Heart right ventricle (tissue), 16 donors: ENCODE results near the gene ATP2A3. TPM values are rescaled to one million over a fixed set of nuclear protein-coding genes. Genes with fewer than 3 reads are reported as not detected.

Source experiments
- ATAC-seq, 8 donors: fragments of 200-7000 bp; cut with Tn5 transposase; one replicate each; pipeline ENCODE4 v1.9.1; 2020; ENCODE audit warnings: mild to moderate bottlenecking in 8 of 8, moderate library complexity in 8 of 8, moderate number of reproducible peaks in 1 of 8
- DNase-seq, 2 donors: peaks; one replicate each; pipeline ENCODE4 v3.0.0-alpha.2; 2020
- H3K27ac ChIP-seq, 10 donors: fragments of 200-600 bp; sonication (generic) in 2 of 10; one replicate each; pipeline versions ENCODE4 v1.5.0 to v1.8.0; 2020 to 2022; ENCODE audit warnings: mild to moderate bottlenecking in 3 of 10
- H3K27me3 ChIP-seq, 7 donors: fragments of 200-600 bp; one replicate each; pipeline ENCODE4 v1.8.0; 2021 to 2022; ENCODE audit warnings: mild to moderate bottlenecking in 2 of 7
- H3K36me3 ChIP-seq, 9 donors: fragments of 200-600 bp; sonication (generic) in 1 of 9; one replicate each; pipeline versions ENCODE4 v1.5.0 to v1.8.0; 2020 to 2022; ENCODE audit warnings: mild to moderate bottlenecking in 2 of 9
- H3K4me1 ChIP-seq, 9 donors: fragments of 200-600 bp; sonication (generic) in 1 of 9; one replicate each; pipeline versions ENCODE4 v1.5.0 to v1.8.0; 2020 to 2022; ENCODE audit warnings: mild to moderate bottlenecking in 4 of 9
- H3K4me3 ChIP-seq, 10 donors: fragments of 200-600 bp; sonication (generic) in 2 of 10; one replicate each; pipeline versions ENCODE4 v1.5.0 to v1.8.0; 2020 to 2022; ENCODE audit warnings: mild to moderate bottlenecking in 7 of 10, moderate library complexity in 2 of 10
- H3K9me3 ChIP-seq, 11 donors: fragments of 200-600 bp in 10 of 11; sonication (generic) in 2 of 11; one replicate each; pipeline versions ENCODE4 v1.5.0 to v1.8.0; 2013 to 2022; ENCODE audit warnings: mild to moderate bottlenecking in 2 of 11, control low read depth in 1 of 11, moderate library complexity in 1 of 11
- CTCF ChIP-seq, 9 donors: fragments of 200-600 bp; sonication (generic) in 2 of 9; IDR thresholded peaks; one replicate each; pipeline versions ENCODE4 v1.5.0 to v1.8.0; 2021 to 2022; ENCODE audit warnings: antibody characterized with exemption in 9 of 9, mild to moderate bottlenecking in 5 of 9, moderate library complexity in 1 of 9
- WGBS, 2 donors: extraction: QIAGEN DNeasy Blood & Tissue Kit; methylation state at CpG; one replicate each; pipeline ENCODE4 v1.1.7; 2013; ENCODE audit warnings: inconsistent platforms in 1 of 2; 5-methylcytosine and 5-hydroxymethylcytosine counted together
- intact Hi-C, 10 donors: fragments of 100-400 bp; cut with DNase I; formaldehyde crosslinking; loops; one replicate each; pipeline versions ENCODE4 v1.11.1 to v1.14.2; 2022
- polyA plus RNA-seq, 2 donors: library from polyadenylated mRNA; stranded (reverse); fragments of 200-250 nt; gene quantifications; one replicate each; pipeline ENCODE4 v1.2.3, GENCODE V29; 2013
- total RNA-seq, 10 donors: library from RNA; stranded (reverse); fragmentation: NEBNext Ultra II Directional in 3 of 10; extraction: Animal tissue kit (Norgen Biotek cat#: 25700) in 3 of 10; gene quantifications; one replicate each; pipeline versions ENCODE4 v1.2.1 to v1.2.4, GENCODE V29; 2021 to 2023
- donor health status: Arrhythmogenic right ventricular cardiomyopathy.
- donor health status: ischemic (EF 13 %, LVEDD 7.1; RV severe dilation, severe dysfunction).
- donor health status: healthy with polysubstance abuse.
- donor health status: DM: no; HTN: yes; CAD: no.
- donor health status: DM: no; HTN: no; CAD: no.
- donor health status: ischemic (EF 25% LVEDD 6.9; RV normal size, moderate dysfunction).
- donor health status: ischemic (EF 25% LVEDD 5.7; RV mildly dilated, moderate dysfunction).
- donor health status: healthy.
- donor health status: DM: yes; HTN: yes; CAD: no.
- donor health status: Ischemic cardiomyopathy.
- donor health status: ischemic (EF 35%, LVEDD 5.7; RV mildly dilated, moderate dysfunction).
- donor health status: nonischemic (EF 11% LVEDD 7.7; RV severe dilation, severe dysfunction).
- donor health status: DM: yes; HTN: yes; CAD: no.
- donor health status: PGD.
- donor health status: ischemic (EF 29% LVEDD 5.4; RV normal size, mild dysfunction).
- donor health status: nonischemic (EF 23%, LVEDD 6.1; RV moderate dilation, normal function).

The ATP2A3 gene
- total and polyA plus RNA-seq, 12 donors, result 4.3 to 11.0 (median 7.3) TPM

GRCh38 chr17:3888343-3889171 lies 75.7 kb downstream of the ATP2A3 start:
- DNase-seq (peak; percentile 72 to 86), ATAC-seq (peak; percentile 12 to 76 (median 44))
- peak in 1 of 9 donors; percentile 6 for TF ChIP-seq CTCF (IDR thresholded peaks at IDR 0.05)
- peak overlapping the region in 1 of 10 donors; percentile 3 for H3K4me3 ChIP-seq
- 58 to 62% methylated on average over 44 to 50 of the region's 50 CpGs for WGBS, 2 donors
- intact Hi-C loops, result no loop called here
- H3K27ac ChIP-seq, result peak overlapping the region in 9 of 10 donors; percentile 62 to 93 (median 82)
- H3K4me1 ChIP-seq, result peaks cover 21 to 77% (median 65%) of the 10 kb centered on the region in 9 donors
- H3K36me3 ChIP-seq, result peaks cover 0 to 18% (median 6%) of the 10 kb centered on the region in 9 donors
- H3K27me3 ChIP-seq, result no peaks in the 10 kb centered on the region
- no peaks in the 10 kb centered on the region for H3K9me3 ChIP-seq

DNA sequence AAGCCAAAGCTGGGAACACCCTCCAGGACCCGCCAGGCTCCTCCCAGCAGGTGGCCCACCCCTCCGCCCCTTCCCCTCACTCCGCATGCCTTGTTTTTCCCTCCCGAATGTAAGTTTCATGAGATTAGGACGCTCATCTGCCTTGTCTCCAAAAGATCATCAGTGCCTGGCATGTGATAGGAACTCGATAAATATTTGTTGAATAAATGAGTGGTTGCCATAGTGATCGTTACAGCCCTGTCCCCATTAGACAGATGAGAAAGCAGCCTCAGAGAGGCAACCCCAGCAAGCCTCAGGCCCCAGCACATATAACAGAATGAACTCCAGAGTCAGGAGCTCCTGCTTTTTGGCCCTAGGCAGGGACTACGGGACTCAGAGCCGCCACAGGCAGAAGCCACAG lies 76.4 kb downstream of the ATP2A3 start:
- ATAC-seq (no peak), DNase-seq (no peak)
- H3K27ac ChIP-seq, result peak overlapping the region in 9 of 10 donors; percentile 62 to 93 (median 82)
- peaks cover 21 to 74% (median 61%) of the 10 kb centered on the region in 9 donors for H3K4me1 ChIP-seq
- no peaks in the 10 kb centered on the region for H3K27me3 ChIP-seq
- H3K36me3 ChIP-seq, result peaks cover 0 to 26% (median 6%) of the 10 kb centered on the region in 9 donors
- no peak for TF ChIP-seq CTCF (IDR thresholded peaks at IDR 0.05)
- 64 to 80% methylated on average over 9 of the region's 9 CpGs for WGBS, 2 donors
- no peaks in the 10 kb centered on the region for H3K9me3 ChIP-seq
- intact Hi-C loops, result no loop called here
- no peak overlapping the region for H3K4me3 ChIP-seq

- H3K36me3 ChIP-seq, result peaks cover 0 to 30% (median 6%) of the 10 kb centered on the region in 9 donors
- 71 to 78% methylated on average over 2 of the region's 2 CpGs for WGBS, 2 donors
- no peak overlapping the region for H3K4me3 ChIP-seq
- H3K27ac ChIP-seq, result peak overlapping the region in 8 of 10 donors; percentile 32 to 93 (median 77)
- peaks cover 18 to 72% (median 58%) of the 10 kb centered on the region in 9 donors for H3K4me1 ChIP-seq
- H3K9me3 ChIP-seq, result no peaks in the 10 kb centered on the region
- DNase-seq (no peak), ATAC-seq (no peak)
- intact Hi-C loops, result no loop called here
- no peaks in the 10 kb centered on the region for H3K27me3 ChIP-seq
- no peak for TF ChIP-seq CTCF (IDR thresholded peaks at IDR 0.05)
These were observed 76.8 kb downstream of the ATP2A3 start for GRCh38 chr17:3887394-3887793.

- Histone ChIP-seq H3K36me3 (peaks cover 0 to 36% (median 6%) of the 10 kb centered on the region in 9 donors), H3K4me1 (peaks cover 15 to 68% (median 52%) of the 10 kb centered on the region in 9 donors), H3K27me3 (no peaks in the 10 kb centered on the region), H3K27ac (peak overlapping the region in 7 of 10 donors; percentile 32 to 93 (median 79)), H3K4me3 (peak overlapping the region in 1 of 10 donors; percentile 5), H3K9me3 (no peaks in the 10 kb centered on the region)
- intact Hi-C loops, result no loop called here
- TF ChIP-seq CTCF (IDR thresholded peaks at IDR 0.05), result no peak
- DNase-seq, result peak in 1 of 2 donors; percentile 38
- peak in 6 of 8 donors; percentile 19 to 55 (median 35) for ATAC-seq
- 62 to 65% methylated on average over 10 of the region's 10 CpGs for WGBS, 2 donors
These were observed 77.5 kb downstream of the ATP2A3 start for GRCh38 chr17:3886776-3887175.
